HepG2 (cell line): ENCODE measurements around the gene KDM2B. TPM values are rescaled to one million over a fixed set of nuclear protein-coding genes. Genes with fewer than 3 reads are reported as not detected.
A peak's percentile ranks its signal among the peaks of the same experiment; 100 is the strongest.

Experiments used
- ATAC-seq: fragments of 200-7000 bp; cut with Tn5 transposase; 3 replicates; pipeline ENCODE4 v1.9.1; 2020; ENCODE audit warnings: mild to moderate bottlenecking, moderate library complexity
- BruUV-seq: library from RNA; stranded (reverse); fragments of 400-500 nt; replicated peaks from 2 replicates; lab custom pipeline; 2021; lab: Mats Ljungman, UMichigan
- CTCF ChIA-PET: fragments of 300-600 bp; formaldehyde crosslinking; extraction: SDS; loops from one replicate; lab custom pipeline; 2021; ENCODE audit warnings: low total read pairs, inconsistent platforms, low intra/inter-chr PET ratio; lab: Yijun Ruan, JAX
- POLR2A ChIA-PET: fragments of 350-600 bp; sonication (Branson Sonifier 250); formaldehyde crosslinking; loops from one replicate; lab custom pipeline; 2020; ENCODE audit warnings: antibody characterized with exemption, inconsistent platforms; lab: Yijun Ruan, JAX
- DNase-seq: peaks from one replicate; pipeline ENCODE4 v3.0.0-alpha.2; 2015; ENCODE audit warnings: low spot score
- FAIRE-seq: peaks from 3 replicates; lab custom pipeline; 2011; peaks lifted over from hg19 to GRCh38; lab: Jason Lieb, UNC
- H2AFZ ChIP-seq: one replicate; pipeline ENCODE4 v1.6.1; 2011; ENCODE audit warnings: low read length, inconsistent platforms
- H3K27ac ChIP-seq: fragments of 300-600 bp; 3 replicates; pipeline ENCODE4 v1.8.0; 2011; ENCODE audit warnings: mixed run types, mild to moderate bottlenecking, mixed read lengths, low read length, inconsistent platforms; ENCODE audit not compliant: insufficient read depth; ENCODE audit errors: extremely low read length
- H3K27me3 ChIP-seq, 2 experiments: fragments of 200-600 bp in 1 of 2; 2 replicates in 1 of 2; 3 replicates in 1 of 2; pipeline versions ENCODE4 v1.6.0 to v1.8.0; 2011; ENCODE audit warnings: low read length in 2 of 2, mild to moderate bottlenecking in 2 of 2, moderate library complexity in 2 of 2, inconsistent platforms in 1 of 2; ENCODE audit not compliant: insufficient read depth in 2 of 2, control insufficient read depth in 1 of 2
- H3K36me3 ChIP-seq, 2 experiments: fragments of 200-600 bp in 1 of 2; replicated peaks in 1 of 2; 2 replicates in 1 of 2; 3 replicates in 1 of 2; pipeline versions ENCODE4 v1.5.1 to v1.8.0; 2011; ENCODE audit warnings: low read length in 2 of 2, inconsistent platforms in 1 of 2; ENCODE audit not compliant: insufficient read depth in 2 of 2, control insufficient read depth in 1 of 2
- H3K4me1 ChIP-seq: 2 replicates; pipeline ENCODE4 v1.5.1; 2012; ENCODE audit warnings: low read length, inconsistent platforms; ENCODE audit not compliant: insufficient read depth
- H3K4me2 ChIP-seq: 2 replicates; pipeline ENCODE4 v1.6.0; 2011; ENCODE audit warnings: low read depth, low read length, inconsistent platforms
- H3K4me3 ChIP-seq, 3 experiments: fragments of 200-600 bp in 1 of 3; sonication (generic), shearing (Covaris generic) in 1 of 3; replicated peaks in 1 of 3; 2 replicates each; pipeline ENCODE4 v1.5.1; 2011 to 2016; ENCODE audit warnings: low read length in 3 of 3, inconsistent platforms in 2 of 3, low read depth in 2 of 3, mild to moderate bottlenecking in 2 of 3, control low read depth in 1 of 3, mixed read lengths in 1 of 3; ENCODE audit not compliant: insufficient read depth in 1 of 3
- H3K79me2 ChIP-seq: one replicate; pipeline ENCODE4 v1.6.1; 2011; ENCODE audit warnings: low read length, inconsistent platforms; ENCODE audit not compliant: insufficient read depth
- H3K9ac ChIP-seq: 2 replicates; pipeline ENCODE4 v1.6.0; 2011; ENCODE audit warnings: mild to moderate bottlenecking, low read depth, low read length, inconsistent platforms; ENCODE audit not compliant: insufficient read depth
- H3K9me3 ChIP-seq: 2 replicates; pipeline ENCODE4 v1.5.1; 2012; ENCODE audit warnings: mild to moderate bottlenecking, low read length
- H4K20me1 ChIP-seq: 2 replicates; pipeline ENCODE4 v1.6.0; 2011; ENCODE audit warnings: inconsistent platforms, mild to moderate bottlenecking, low read length, moderate library complexity; ENCODE audit not compliant: insufficient read depth
- BATF2 ChIP-seq: sonication (generic); formaldehyde crosslinking; IDR thresholded peaks from 2 replicates; pipeline ENCODE4 v1.8.0; 2022; ENCODE audit warnings: mild to moderate bottlenecking, missing genetic modification reagents, moderate library complexity
- CCDC6 ChIP-seq: sonication (generic); formaldehyde crosslinking; IDR thresholded peaks from 2 replicates; pipeline ENCODE4 v1.8.1; 2022; ENCODE audit warnings: mild to moderate bottlenecking, missing genetic modification reagents, moderate library complexity
- CTCF ChIP-seq: sonication (generic); formaldehyde crosslinking; IDR thresholded peaks from 2 replicates; pipeline ENCODE4 v1.5.0; 2020; ENCODE audit warnings: mild to moderate bottlenecking, missing genetic modification reagents, moderate library complexity
- ESRRA ChIP-seq: sonication (generic); formaldehyde crosslinking; IDR thresholded peaks from 2 replicates; pipeline ENCODE4 v1.5.1; 2020; ENCODE audit warnings: mild to moderate bottlenecking, low read depth, missing genetic modification reagents
- KDM2A ChIP-seq: sonication (generic); formaldehyde crosslinking; IDR thresholded peaks from 2 replicates; pipeline ENCODE4 v1.4.0; 2020; ENCODE audit warnings: low read depth, missing genetic modification reagents, borderline replicate concordance
- KLF11 ChIP-seq: IDR thresholded peaks from 2 replicates; pipeline ENCODE4 v1.6.1; 2016; ENCODE audit warnings: missing compliant biosample characterization
- NFYC ChIP-seq: IDR thresholded peaks from 2 replicates; pipeline ENCODE4 v1.6.1; 2016; ENCODE audit warnings: missing genetic modification reagents, missing compliant biosample characterization
- NKX3-1 ChIP-seq: sonication (generic); formaldehyde crosslinking; IDR thresholded peaks from 2 replicates; pipeline ENCODE4 v1.5.0; 2020; ENCODE audit warnings: missing genetic modification reagents
- SP2 ChIP-seq: sonication (generic); formaldehyde crosslinking; IDR thresholded peaks from 2 replicates; pipeline ENCODE4 v1.5.1; 2020; ENCODE audit warnings: mild to moderate bottlenecking, missing genetic modification reagents
- STAG1 ChIP-seq: sonication (generic); formaldehyde crosslinking; IDR thresholded peaks from 2 replicates; pipeline ENCODE4 v1.4.0; 2020; ENCODE audit warnings: missing genetic modification reagents
- STAT5B ChIP-seq: sonication (generic); formaldehyde crosslinking; IDR thresholded peaks from 2 replicates; pipeline ENCODE4 v1.4.0; 2020; ENCODE audit warnings: missing genetic modification reagents
- TFDP1 ChIP-seq: IDR thresholded peaks from 2 replicates; pipeline ENCODE4 v1.6.1; 2016; ENCODE audit warnings: missing compliant biosample characterization, missing genetic modification reagents, borderline replicate concordance
- TIGD3 ChIP-seq: sonication (generic); formaldehyde crosslinking; IDR thresholded peaks from 2 replicates; pipeline ENCODE4 v1.5.1; 2020; ENCODE audit warnings: mild to moderate bottlenecking, missing genetic modification reagents, borderline replicate concordance
- ZBTB33 ChIP-seq: sonication (generic); formaldehyde crosslinking; IDR thresholded peaks from 2 replicates; pipeline ENCODE4 v1.4.0; 2020; ENCODE audit warnings: missing genetic modification reagents
- ZKSCAN1 ChIP-seq: fragments of 150-350 bp; IDR thresholded peaks from 2 replicates; pipeline ENCODE4 v1.6.1; 2014; ENCODE audit warnings: low read length
- ZNF747 ChIP-seq: sonication (generic); formaldehyde crosslinking; IDR thresholded peaks from 2 replicates; pipeline ENCODE4 v1.8.1; 2023; ENCODE audit warnings: missing genetic modification reagents, mild to moderate bottlenecking, borderline replicate concordance
- WGBS: methylation state at CpG from one replicate; pipeline ENCODE4 v1.1.6; 2017; ENCODE audit warnings: low lambda C conversion rate; 5-methylcytosine and 5-hydroxymethylcytosine counted together
- in situ Hi-C: cut with HindIII; loops from 2 replicates; pipeline ENCODE4 v1.10.0; 2017; ENCODE audit warnings: low pct_unique_long_range_greater_than_20kb; ENCODE audit not compliant: extremely low pct_ligation_motif_present
- intact Hi-C: fragments of 100-400 bp; cut with micrococcal nuclease; formaldehyde crosslinking; loops from one replicate; pipeline ENCODE4 v1.10.0; 2022; ENCODE audit not compliant: unreplicated experiment
- polyA plus RNA-seq, 8 experiments: library from polyadenylated mRNA; depleted of rRNA in 3 of 8; stranded (reverse) in 7 of 8; unstranded in 1 of 8; fragments of >200 nt; fragmentation: Illumina TruSeq in 4 of 8; extraction: Trizol in 4 of 8; gene quantifications; 2 replicates each; pipeline versions ENCODE4 v1.2.1 to v1.2.3, GENCODE V29; 2011 to 2016; ENCODE audit warnings: low read depth in 4 of 8, missing spikeins in 1 of 8, mixed read lengths in 1 of 8; ENCODE audit not compliant: insufficient read depth in 1 of 8
- total RNA-seq, 5 experiments: library from RNA; depleted of rRNA; stranded (reverse); fragments of >200 nt; fragmentation: Illumina TruSeq; extraction: Trizol; gene quantifications; 2 replicates each; pipeline ENCODE4 v1.2.3, GENCODE V29; 2016; ENCODE audit warnings: low read depth in 1 of 5

KDM2B gene
- total and polyA plus RNA-seq, 2 of the 13 experiments (the other 11 are each of a cell fraction or from before 2014, with no cell fraction given) = 17.5 to 26.1 TPM

GRCh38 chr12:121441555-121441954 lies 139.3 kb downstream of the KDM2B start:
- DNase-seq = peak; percentile 28
- CTCF ChIA-PET = interaction anchor here (3.6 kb wide), 1 partner anchor 106 kb away, joined by 38 read pairs; no protein-coding TSS in a partner anchor
- peaks cover 29 to 62% of the 10 kb centered on the region in 2 experiments for H3K36me3 ChIP-seq
- no TSS peak for BruUV-seq
- no peak overlapping the region for H3K4me3 ChIP-seq
- no peak for TF ChIP-seq KDM2A (CRISPR knock-in tag)
- TF ChIP-seq ZBTB33 (CRISPR knock-in tag) = peak; percentile 85
- TF ChIP-seq CTCF (CRISPR knock-in tag) = peak; percentile 60
- TF ChIP-seq STAT5B (CRISPR knock-in tag) = no peak
- TF ChIP-seq SP2 (CRISPR knock-in tag) = 0 out of 2 replicates have a peak, but pooled peaks have one; percentile 21
- TF ChIP-seq KLF11 = no peak
- TF ChIP-seq STAG1 = peak; percentile 31
- no peak for TF ChIP-seq CCDC6 (CRISPR knock-in tag)
- TF ChIP-seq TIGD3 = no peak
- TF ChIP-seq NFYC = no peak
- TF ChIP-seq BATF2 (CRISPR knock-in tag) = no peak
- TF ChIP-seq ZNF747 (CRISPR knock-in tag) = no peak
- no peak for TF ChIP-seq NKX3-1
- no peak for TF ChIP-seq ZKSCAN1
- no peak for TF ChIP-seq TFDP1 (CRISPR knock-in tag)
- TF ChIP-seq ESRRA (CRISPR knock-in tag) = no peak
- TF ChIP-seq, all 625 proteins: peak for 4
- Histone ChIP-seq H3K9ac (no peak overlapping the region), H3K79me2 (no peaks in the 10 kb centered on the region), H3K27ac (no peak overlapping the region), H4K20me1 (no peaks in the 10 kb centered on the region), H3K27me3 (no peaks in the 10 kb centered on the region), H3K4me1 (no peaks in the 10 kb centered on the region), H3K9me3 (no peaks in the 10 kb centered on the region), H2AFZ (no peak overlapping the region), H3K4me2 (no peak overlapping the region)
- intact Hi-C loops = no loop called here
- in situ Hi-C loops = loop anchor here (5.0 kb wide), 1 partner anchor 94 kb away; no protein-coding TSS in a partner anchor
- POLR2A ChIA-PET = no interaction called here
- FAIRE-seq (no peak), ATAC-seq (no peak)
- WGBS = 81% methylated on average over 16 of the region's 17 CpGs
